Pancreas (tissue), 10 donors: ENCODE results near the gene CBR3. TPM values are rescaled to one million over a fixed set of nuclear protein-coding genes. Genes with fewer than 3 reads are reported as not detected.
A peak's percentile ranks its signal among the peaks of the same experiment; 100 is the strongest.

ENCODE experiments used
- ATAC-seq, 4 donors: fragments of 200-7000 bp; cut with Tn5 transposase; one replicate each; pipeline versions ENCODE4 v1.8.0 to v1.9.1; 2020; ENCODE audit warnings: mild to moderate bottlenecking in 4 of 4, moderate library complexity in 4 of 4
- DNase-seq, 6 donors: peaks; one replicate each; pipeline ENCODE4 v3.0.0-alpha.2; 2020
- FAIRE-seq: peaks from 2 replicates; lab custom pipeline; 2012; peaks lifted over from hg19 to GRCh38; lab: Jason Lieb, UNC
- H3K27ac ChIP-seq, 4 donors: fragments of 200-600 bp; sonication (generic); 1 replicate in 3 of 4; 2 replicates in 1 of 4; pipeline versions ENCODE4 v1.5.0 to v1.8.0; 2020
- H3K27me3 ChIP-seq, 4 donors: fragments of 200-600 bp; one replicate each; pipeline ENCODE4 v1.8.0; 2021
- H3K36me3 ChIP-seq, 3 donors: fragments of 200-600 bp; sonication (generic) in 1 of 3; one replicate each; pipeline versions ENCODE4 v1.5.0 to v1.8.0; 2020 to 2021
- H3K4me1 ChIP-seq, 3 donors: fragments of 200-600 bp; one replicate each; pipeline ENCODE4 v1.8.0; 2021
- H3K4me3 ChIP-seq, 4 donors: fragments of 200-600 bp; sonication (generic) in 2 of 4; one replicate each; pipeline versions ENCODE4 v1.5.0 to v1.8.0; 2020 to 2021
- H3K9me3 ChIP-seq, 4 donors: fragments of 200-600 bp; one replicate each; pipeline ENCODE4 v1.8.0; 2021
- WGBS, 2 donors: extraction: QIAGEN DNeasy Blood & Tissue Kit; methylation state at CpG; one replicate each; pipeline ENCODE4 v1.1.7; 2013; 5-methylcytosine and 5-hydroxymethylcytosine counted together
- intact Hi-C, 3 donors: fragments of 100-400 bp; cut with DNase I; formaldehyde crosslinking; loops; one replicate each; pipeline versions ENCODE4 v1.11.1 to v1.14.2; 2022
- polyA plus RNA-seq, 2 donors: library from polyadenylated mRNA; stranded (reverse); fragments of 200-250 nt; gene quantifications; one replicate each; pipeline ENCODE4 v1.2.3, GENCODE V29; 2013
- total RNA-seq, 6 donors: library from RNA; stranded (reverse); fragmentation: NEBNext Ultra II Directional in 4 of 6; extraction: Animal tissue kit (Norgen Biotek cat#: 25700) in 4 of 6; gene quantifications; one replicate each; pipeline versions ENCODE4 v1.2.1 to v1.2.4, GENCODE V29; 2021 to 2023
- TF ChIP-seq, protein P1 (sequence below), 4 donors: fragments of 200-600 bp; sonication (generic) in 3 of 4; IDR thresholded peaks; one replicate each; pipeline versions ENCODE4 v1.5.0 to v1.8.0; 2021; ENCODE audit warnings: antibody characterized with exemption in 4 of 4
- donor health status: healthy with polysubstance abuse.
- donor health status: DM: no; HTN: no; CAD: no; lungs with moderate emphysema.
- donor health status: DM: no; HTN: no; CAD: no.
- donor health status: control.
- donor health status: control.
- donor health status: Bipolar disorder and iron deficiency.
- donor health status: DM: yes; HTN: yes; CAD: no.
- donor health status: DM: no; HTN: no; CAD: no.
- donor health status: DM: no; HTN: no; CAD: no.
- donor health status: DM: yes; HTN: yes; CAD: no.

CBR3 gene
- total and polyA plus RNA-seq, 8 donors: 0.16 to 2.4 (median 1.1) TPM

DNA sequence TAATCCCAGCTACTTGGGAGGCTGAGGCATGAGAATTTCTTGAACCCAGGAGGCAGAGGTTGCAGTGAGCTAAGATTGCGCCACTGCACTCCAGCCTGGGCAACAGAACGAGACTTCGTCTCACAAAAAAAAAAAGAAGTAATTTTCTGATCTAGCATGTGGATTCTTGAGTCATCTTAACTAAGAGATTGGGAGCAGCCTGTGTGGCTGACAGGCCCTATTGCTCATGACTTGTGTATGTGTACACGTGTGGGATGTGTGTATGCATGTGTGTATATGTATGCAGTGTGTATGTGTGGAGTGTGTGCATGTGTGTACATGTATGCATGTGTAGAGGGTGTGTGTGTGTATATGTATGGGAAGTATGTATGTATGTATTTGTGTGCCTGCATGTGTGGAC is 51.2 kb downstream of the CBR3 start:
- no peak overlapping the region for H3K27ac ChIP-seq
- no peak for ATAC-seq

DNA sequence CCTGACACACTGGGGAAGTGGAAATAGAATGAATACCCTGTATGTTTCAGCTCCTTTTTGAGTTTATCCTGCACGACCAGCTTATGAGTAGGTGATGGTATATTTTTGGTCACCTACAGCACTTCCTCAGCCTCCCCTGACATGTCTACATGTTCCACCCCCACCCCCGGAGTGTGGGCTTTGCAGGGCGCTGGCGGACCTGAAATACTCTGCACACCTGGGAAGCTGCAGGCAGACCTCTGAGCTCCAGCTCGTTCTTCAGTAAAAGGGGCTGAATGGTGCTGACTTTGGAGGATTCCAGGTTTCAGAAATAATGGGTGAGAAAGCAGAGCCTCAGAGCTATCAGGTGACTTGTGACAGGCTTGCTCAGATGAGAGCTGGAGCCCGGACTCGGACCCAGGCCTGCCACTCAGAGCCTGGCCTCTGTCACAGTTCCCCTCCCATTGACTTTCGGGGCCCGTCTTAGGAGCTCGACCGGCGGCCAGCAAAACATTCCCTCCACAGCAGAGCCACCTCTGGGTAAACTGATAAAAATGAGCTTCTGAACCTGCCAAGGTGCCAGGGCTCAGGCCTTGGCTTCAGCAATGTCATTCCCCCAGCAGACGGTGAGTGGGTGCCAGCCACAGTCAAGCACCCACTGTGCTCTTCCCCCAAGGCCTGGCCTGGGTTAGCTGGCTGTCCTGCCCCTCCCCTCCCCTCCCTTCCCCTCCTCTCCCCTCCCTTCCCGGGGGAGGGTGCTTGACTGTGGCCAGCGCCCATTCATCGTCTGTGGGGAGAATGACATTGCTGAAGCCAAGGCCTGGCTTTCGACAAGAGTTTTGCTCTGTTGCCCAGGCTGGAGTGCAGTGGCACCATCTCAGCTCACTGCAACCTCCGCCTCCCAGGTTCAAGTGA is 51.9 kb downstream of the CBR3 start:
- H3K4me3 ChIP-seq: no peak overlapping the region
- intact Hi-C loops: no loop called here
- H3K36me3 ChIP-seq: no peaks in the 10 kb centered on the region
- 87 to 89% methylated on average over 16 to 18 of the region's 18 CpGs for WGBS, 2 donors
- peaks cover 0 to 14% (median 13%) of the 10 kb centered on the region in 3 donors for H3K4me1 ChIP-seq
- TF ChIP-seq, protein P1, sequence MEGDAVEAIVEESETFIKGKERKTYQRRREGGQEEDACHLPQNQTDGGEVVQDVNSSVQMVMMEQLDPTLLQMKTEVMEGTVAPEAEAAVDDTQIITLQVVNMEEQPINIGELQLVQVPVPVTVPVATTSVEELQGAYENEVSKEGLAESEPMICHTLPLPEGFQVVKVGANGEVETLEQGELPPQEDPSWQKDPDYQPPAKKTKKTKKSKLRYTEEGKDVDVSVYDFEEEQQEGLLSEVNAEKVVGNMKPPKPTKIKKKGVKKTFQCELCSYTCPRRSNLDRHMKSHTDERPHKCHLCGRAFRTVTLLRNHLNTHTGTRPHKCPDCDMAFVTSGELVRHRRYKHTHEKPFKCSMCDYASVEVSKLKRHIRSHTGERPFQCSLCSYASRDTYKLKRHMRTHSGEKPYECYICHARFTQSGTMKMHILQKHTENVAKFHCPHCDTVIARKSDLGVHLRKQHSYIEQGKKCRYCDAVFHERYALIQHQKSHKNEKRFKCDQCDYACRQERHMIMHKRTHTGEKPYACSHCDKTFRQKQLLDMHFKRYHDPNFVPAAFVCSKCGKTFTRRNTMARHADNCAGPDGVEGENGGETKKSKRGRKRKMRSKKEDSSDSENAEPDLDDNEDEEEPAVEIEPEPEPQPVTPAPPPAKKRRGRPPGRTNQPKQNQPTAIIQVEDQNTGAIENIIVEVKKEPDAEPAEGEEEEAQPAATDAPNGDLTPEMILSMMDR (IDR thresholded peaks at IDR 0.05): no peak
- no peak overlapping the region for H3K27ac ChIP-seq
- DNase-seq (no peak), ATAC-seq (no peak), FAIRE-seq (no peak)
- no peaks in the 10 kb centered on the region for H3K9me3 ChIP-seq
- no peaks in the 10 kb centered on the region for H3K27me3 ChIP-seq

More for the DNA sequence above, 51.2 kb downstream of the CBR3 start:
- TF ChIP-seq, protein P1 (IDR thresholded peaks at IDR 0.05): no peak
- intact Hi-C loops: no loop called here
- WGBS, 2 donors: 94 to 95% methylated on average over 4 of the region's 4 CpGs
- no peak for DNase-seq
- Histone ChIP-seq H3K27me3 (no peaks in the 10 kb centered on the region), H3K9me3 (no peaks in the 10 kb centered on the region), H3K36me3 (no peaks in the 10 kb centered on the region), H3K4me1 (peaks cover 0 to 14% (median 13%) of the 10 kb centered on the region in 3 donors), H3K4me3 (no peak overlapping the region)
- no peak for FAIRE-seq

DNA sequence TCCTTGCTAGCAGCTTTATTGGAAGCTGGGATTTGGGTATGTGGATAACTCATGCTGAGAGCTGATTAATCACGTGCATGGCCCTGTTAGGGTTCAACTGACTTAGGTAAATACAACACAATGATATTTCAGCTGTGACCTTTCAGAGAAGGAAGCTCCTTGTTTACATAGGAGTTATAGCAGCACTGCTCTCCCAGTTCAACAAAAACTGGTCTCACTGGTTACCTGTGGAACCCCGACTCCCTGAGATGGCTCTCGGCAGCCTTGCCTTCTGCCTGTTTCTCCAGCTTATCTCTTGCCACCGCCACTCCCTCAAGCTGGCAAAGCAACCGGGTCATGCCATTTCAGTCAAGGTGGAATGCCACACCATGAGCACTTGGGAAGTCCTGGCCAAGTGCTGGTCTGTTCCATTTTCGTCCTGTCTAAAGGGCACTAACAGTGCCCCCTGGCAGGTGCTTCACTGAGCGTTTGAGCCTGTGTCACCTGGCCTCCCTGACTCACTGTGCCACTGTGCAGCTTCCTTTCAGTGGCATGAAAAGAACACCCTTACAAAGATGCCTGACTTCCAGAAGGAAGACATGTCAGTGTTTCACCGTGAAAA is 53.3 kb downstream of the CBR3 start:
- peaks cover 0 to 14% (median 13%) of the 10 kb centered on the region in 3 donors for H3K4me1 ChIP-seq
- H3K4me3 ChIP-seq: no peak overlapping the region
- H3K36me3 ChIP-seq: no peaks in the 10 kb centered on the region
- intact Hi-C loops: no loop called here
- DNase-seq: peak; percentile 60 to 79 (median 69)
- 11% methylated on average over 8 of the region's 8 CpGs for WGBS, 2 donors
- no peaks in the 10 kb centered on the region for H3K9me3 ChIP-seq
- peak overlapping the region in 3 of 4 donors; percentile 8 to 29 (median 15) for H3K27ac ChIP-seq
- TF ChIP-seq, protein P1 (IDR thresholded peaks at IDR 0.05): no peak
- peak; percentile 86 to 95 (median 92) for ATAC-seq
- no peaks in the 10 kb centered on the region for H3K27me3 ChIP-seq
- FAIRE-seq: no peak

DNA sequence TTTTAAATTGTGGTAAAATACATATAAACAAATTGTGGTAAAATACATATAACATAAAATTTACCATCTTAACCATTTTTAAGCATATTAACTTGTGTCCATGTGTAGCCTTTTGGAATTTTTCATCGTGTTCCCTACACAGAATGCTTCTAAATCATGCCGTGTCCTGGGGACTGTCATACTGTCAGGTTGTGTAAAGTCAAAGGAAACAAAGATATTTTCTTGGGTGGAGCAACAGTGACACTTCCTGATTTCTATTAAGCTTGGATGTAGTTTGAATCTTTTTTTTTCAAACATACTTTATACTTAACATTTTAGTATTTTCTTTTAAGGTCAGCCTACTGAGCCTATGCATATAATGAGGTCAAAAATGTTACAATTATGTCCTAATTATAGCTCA is 54.1 kb downstream of the CBR3 start:
- DNase-seq: no peak
- no peak for FAIRE-seq
- 32% methylated on average over 2 of the region's 2 CpGs for WGBS, 2 donors
- intact Hi-C loops: no loop called here
- no peaks in the 10 kb centered on the region for H3K27me3 ChIP-seq
- TF ChIP-seq, protein P1 (IDR thresholded peaks at IDR 0.05): no peak
- peaks cover 0 to 14% (median 13%) of the 10 kb centered on the region in 3 donors for H3K4me1 ChIP-seq
- H3K9me3 ChIP-seq: no peaks in the 10 kb centered on the region
- no peak overlapping the region for H3K4me3 ChIP-seq
- ATAC-seq: no peak
- no peaks in the 10 kb centered on the region for H3K36me3 ChIP-seq
- H3K27ac ChIP-seq: peak overlapping the region in 2 of 4 donors; percentile 15 to 29
